HCT116 (cell line): ENCODE measurements around the gene CCDC90B. TPM values are rescaled to one million over a fixed set of nuclear protein-coding genes. Genes with fewer than 3 reads are reported as not detected.

ENCODE experiments used
- ATAC-seq: fragments of 200-7000 bp; cut with Tn5 transposase; 2 replicates; pipeline ENCODE4 v1.9.1; 2020; ENCODE audit warnings: mild to moderate bottlenecking, moderate library complexity
- Bru-seq: library from RNA; stranded (reverse); fragments of 400-500 nt; gene quantifications from one replicate; lab custom pipeline; 2021; lab: Mats Ljungman, UMichigan
- BruChase-seq, 2 experiments: library from RNA; stranded (reverse); fragments of 400-500 nt; gene quantifications; one replicate each; lab custom pipeline; 2021; lab: Mats Ljungman, UMichigan
- BruUV-seq: library from RNA; stranded (reverse); fragments of 400-500 nt; replicated peaks from 2 replicates; lab custom pipeline; 2021; lab: Mats Ljungman, UMichigan
- CTCF ChIA-PET: fragments of 300-600 bp; sonication (Branson Sonifier 250); formaldehyde crosslinking; loops from one replicate; lab custom pipeline; 2021; ENCODE audit warnings: antibody characterized with exemption; lab: Charles Lee
- POLR2A ChIA-PET: fragments of 300-600, 350-600 bp; sonication (Branson Sonifier 250); formaldehyde crosslinking; loops from one replicate; lab custom pipeline; 2021; ENCODE audit warnings: antibody characterized with exemption; lab: Charles Lee
- RAD21 ChIA-PET, 2 experiments: fragments of 300-600 bp; sonication (Branson Sonifier 250); formaldehyde crosslinking; loops; one replicate each; lab custom pipeline; 2023; ENCODE audit warnings: low total read pairs in 2 of 2; ENCODE audit not compliant: uncharacterized antibody in 2 of 2, unreplicated experiment in 2 of 2, low non-redundant PET in 1 of 2; lab: Charles Lee
- DNase-seq: peaks from one replicate; pipeline ENCODE4 v3.0.0-alpha.2; 2010; ENCODE audit warnings: low read depth, low spot score
- H2AFZ ChIP-seq: fragments of 200-600 bp; shearing (Covaris generic), sonication (generic); 2 replicates; pipeline ENCODE4 v1.6.1; 2017; ENCODE audit warnings: low read depth, mixed run types, mixed read lengths, antibody characterized with exemption, low read length; ENCODE audit not compliant: poor library complexity, severe bottlenecking
- H3K27ac ChIP-seq: 2 replicates; pipeline ENCODE4 v1.5.1; 2012; ENCODE audit warnings: low read depth, low read length
- H3K27me3 ChIP-seq: fragments of 200-600 bp; sonication (generic); 2 replicates; pipeline ENCODE4 v1.6.1; 2016; ENCODE audit warnings: mixed run types, low read length, mixed read lengths; ENCODE audit not compliant: insufficient read depth
- H3K36me3 ChIP-seq, 2 experiments: fragments of 200-500 bp in 1 of 2; fragments of 200-600 bp in 1 of 2; sonication (Bioruptor generic) in 1 of 2; sonication (generic) in 1 of 2; 2 replicates each; pipeline versions ENCODE4 v1.5.1 to v1.6.1; 2014 to 2016; ENCODE audit warnings: low read length in 2 of 2, inconsistent platforms in 1 of 2, mixed read lengths in 1 of 2, mixed run types in 1 of 2; ENCODE audit not compliant: insufficient read depth in 2 of 2, control insufficient read depth in 1 of 2
- H3K4me1 ChIP-seq, 2 experiments: fragments of 200-600 bp in 1 of 2; sonication (generic) in 1 of 2; 2 replicates each; pipeline versions ENCODE4 v1.5.1 to v1.6.1; 2012 to 2017; ENCODE audit warnings: low read length in 2 of 2, inconsistent platforms in 1 of 2, mild to moderate bottlenecking in 1 of 2, mixed read lengths in 1 of 2, mixed run types in 1 of 2, moderate library complexity in 1 of 2; ENCODE audit not compliant: insufficient read depth in 2 of 2, control insufficient read depth in 1 of 2
- H3K4me2 ChIP-seq: fragments of 200-600 bp; sonication (generic); 2 replicates; pipeline ENCODE4 v1.6.1; 2017; ENCODE audit warnings: mixed run types, low read length, mixed read lengths
- H3K4me3 ChIP-seq, 2 experiments: fragments of 200-600 bp in 1 of 2; sonication (generic) in 1 of 2; replicated peaks in 1 of 2; 2 replicates each; pipeline ENCODE4 v1.5.1; 2011 to 2016; ENCODE audit warnings: low read length in 2 of 2, control low read depth in 1 of 2, low read depth in 1 of 2, mild to moderate bottlenecking in 1 of 2, mixed read lengths in 1 of 2, mixed run types in 1 of 2
- H3K79me2 ChIP-seq: fragments of 200-600 bp; sonication (generic); 2 replicates; pipeline ENCODE4 v1.6.1; 2017; ENCODE audit warnings: mild to moderate bottlenecking, mixed run types, low read length, moderate library complexity, mixed read lengths; ENCODE audit not compliant: insufficient read depth
- H3K9ac ChIP-seq: fragments of 200-600 bp; sonication (generic); 2 replicates; pipeline ENCODE4 v1.6.1; 2016; ENCODE audit warnings: low read length, mixed read lengths
- H3K9me2 ChIP-seq: fragments of 200-600 bp; sonication (generic), shearing (Covaris generic); 2 replicates; pipeline ENCODE4 v1.6.1; 2017; ENCODE audit warnings: mixed run types, mild to moderate bottlenecking, moderate library complexity; ENCODE audit not compliant: insufficient read depth
- H3K9me3 ChIP-seq, 2 experiments: fragments of 200-500 bp in 1 of 2; fragments of 200-600 bp in 1 of 2; sonication (Bioruptor generic) in 1 of 2; sonication (generic) in 1 of 2; 2 replicates each; pipeline ENCODE4 v1.6.1; 2014 to 2017; ENCODE audit warnings: low read length in 2 of 2, mixed read lengths in 2 of 2, inconsistent platforms in 1 of 2, low read depth in 1 of 2, mild to moderate bottlenecking in 1 of 2, mixed run types in 1 of 2, moderate library complexity in 1 of 2; ENCODE audit not compliant: control insufficient read depth in 1 of 2, insufficient read depth in 1 of 2
- H4K20me1 ChIP-seq: fragments of 200-600 bp; sonication (generic), shearing (Covaris generic); 2 replicates; pipeline ENCODE4 v1.6.1; 2017; ENCODE audit warnings: mixed run types, mild to moderate bottlenecking, moderate library complexity; ENCODE audit not compliant: insufficient read depth
- CBX3 ChIP-seq: IDR thresholded peaks from 2 replicates; pipeline ENCODE4 v1.6.1; 2012; ENCODE audit warnings: low read depth
- CEBPB ChIP-seq: IDR thresholded peaks from 2 replicates; pipeline ENCODE4 v1.6.1; 2012; ENCODE audit warnings: low read depth
- EGR1 ChIP-seq: IDR thresholded peaks from 2 replicates; pipeline ENCODE4 v1.6.1; 2012; ENCODE audit warnings: low read depth
- ELF1 ChIP-seq: IDR thresholded peaks from 2 replicates; pipeline ENCODE4 v1.6.1; 2012; ENCODE audit warnings: low read depth, borderline replicate concordance
- EZH2 ChIP-seq: fragments of 200-600 bp; sonication (generic); IDR thresholded peaks from 2 replicates; pipeline ENCODE4 v1.6.1; 2017; ENCODE audit warnings: antibody characterized with exemption, mixed run types
- EZH2phosphoT487 ChIP-seq: fragments of 200-600 bp; IDR thresholded peaks from 2 replicates; pipeline ENCODE4 v1.6.1; 2018; ENCODE audit warnings: antibody characterized with exemption, borderline replicate concordance
- FOSL1 ChIP-seq: IDR thresholded peaks from 2 replicates; pipeline ENCODE4 v1.6.1; 2012; ENCODE audit warnings: low read depth
- JUND ChIP-seq: IDR thresholded peaks from 2 replicates; pipeline ENCODE4 v1.6.1; 2012
- MAX ChIP-seq: IDR thresholded peaks from 2 replicates; pipeline ENCODE4 v1.6.1; 2012
- POLR2A ChIP-seq: IDR thresholded peaks from 2 replicates; pipeline ENCODE4 v1.7.0; 2011; ENCODE audit warnings: borderline replicate concordance; ENCODE audit not compliant: insufficient read depth, insufficient read length; ENCODE audit errors: extremely low read depth
- POLR2AphosphoS5 ChIP-seq: IDR thresholded peaks from 2 replicates; pipeline ENCODE4 v1.6.1; 2011; ENCODE audit warnings: mild to moderate bottlenecking, low read depth, low read length, moderate library complexity
- RAD21 ChIP-seq: IDR thresholded peaks from 2 replicates; pipeline ENCODE4 v1.6.1; 2012; ENCODE audit warnings: low read depth, mild to moderate bottlenecking
- SIN3A ChIP-seq: IDR thresholded peaks from 2 replicates; pipeline ENCODE4 v1.6.1; 2012; ENCODE audit warnings: low read depth
- SP1 ChIP-seq: IDR thresholded peaks from 2 replicates; pipeline ENCODE4 v1.6.1; 2012; ENCODE audit warnings: low read depth
- SRF ChIP-seq: IDR thresholded peaks from 2 replicates; pipeline ENCODE4 v1.6.1; 2012; ENCODE audit warnings: low read depth
- TCF7L2 ChIP-seq: IDR thresholded peaks from 2 replicates; pipeline ENCODE4 v1.7.0; 2011; ENCODE audit warnings: borderline replicate concordance, inconsistent platforms; ENCODE audit not compliant: insufficient read depth, insufficient read length; ENCODE audit errors: extremely low read depth
- YY1 ChIP-seq: IDR thresholded peaks from 2 replicates; pipeline ENCODE4 v1.6.1; 2011; ENCODE audit warnings: low read length, low read depth, moderate library complexity, mild to moderate bottlenecking; ENCODE audit not compliant: insufficient replicate concordance; ENCODE audit errors: extremely low read depth
- ZNF274 ChIP-seq: fragments of 200-500 bp; sonication (Bioruptor generic); IDR thresholded peaks from 2 replicates; pipeline ENCODE4 v1.6.1; 2014; ENCODE audit warnings: mild to moderate bottlenecking, low read depth, low read length, inconsistent platforms
- intact Hi-C: fragments of 100-400 bp; cut with micrococcal nuclease; formaldehyde crosslinking; loops from 2 replicates; pipeline ENCODE4 v1.10.0; 2022
- long read RNA-seq: library from polyadenylated mRNA; unstranded; transcript quantifications from one replicate; pipeline ENCODE4 v2.0.0, GENCODE V29; 2021; ENCODE audit not compliant: unreplicated experiment
- polyA plus RNA-seq: library from polyadenylated mRNA; unstranded; fragments of >200 nt; gene quantifications from 2 replicates; pipeline ENCODE4 v1.2.1, GENCODE V29; 2012; ENCODE audit warnings: missing spikeins
- total RNA-seq: library from RNA; stranded (reverse); gene quantifications from one replicate; pipeline ENCODE4 v1.2.1, GENCODE V29; 2021; ENCODE audit not compliant: unreplicated experiment
- TF ChIP-seq, protein P1 (sequence below): IDR thresholded peaks from 2 replicates; pipeline ENCODE4 v1.6.1; 2012; ENCODE audit warnings: low read depth
- TF ChIP-seq, protein P2 (sequence below): IDR thresholded peaks from 2 replicates; pipeline ENCODE4 v1.6.1; 2012

The CCDC90B gene, protein sequence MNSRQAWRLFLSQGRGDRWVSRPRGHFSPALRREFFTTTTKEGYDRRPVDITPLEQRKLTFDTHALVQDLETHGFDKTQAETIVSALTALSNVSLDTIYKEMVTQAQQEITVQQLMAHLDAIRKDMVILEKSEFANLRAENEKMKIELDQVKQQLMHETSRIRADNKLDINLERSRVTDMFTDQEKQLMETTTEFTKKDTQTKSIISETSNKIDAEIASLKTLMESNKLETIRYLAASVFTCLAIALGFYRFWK
- 30.3 TPM for total RNA-seq
- 17.0 and 23.3 TPM in 2 replicates for polyA plus RNA-seq
- percentile 81 among the genes with signal in this experiment for Bru-seq, nascent RNA
- BruChase-seq, experiment 1, labeled RNA remaining after a 6-hour chase: percentile 77 among the genes with signal in this experiment
- BruChase-seq, experiment 2, labeled RNA remaining after a 2-hour chase: percentile 83 among the genes with signal in this experiment
- long read RNA-seq, full-length matches to known transcripts: 38 of 53 reads
- long read RNA-seq, partial matches to known transcripts: 3 of 53 reads
- long read RNA-seq, other reads (novel, unspliced or antisense): 12 of 53 reads

GRCh38 chr11:83285771-83286528 lies at the start of gene CCDC90B:
Gene CCDC90B (minus strand): TSS chr11:83286367. CDS start chr11:83285972, 395 bp downstream.
- ChIA-PET CTCF (interaction anchor here (0.8 to 1.2 kb wide), 2 partner anchors 385 to 542 kb away, joined by 3 to 8 read pairs; partner anchors contain the start of genes DDIAS and PRCP), POLR2A (interaction anchor here (0.8 to 1.2 kb wide), 5 partner anchors 9 to 386 kb away, joined by 3 to 4 read pairs (median 3); partner anchors contain the start of genes DDIAS, PCF11 and PRCP), RAD21 (no interaction called here)
- no TSS peak for BruUV-seq
- peak within 1 kb of the TSS; percentile 76 for H3K9ac ChIP-seq
- intact Hi-C loops: loop anchor here (1.0 to 2.0 kb wide), 3 partner anchors 93 to 379 kb away; partner anchors contain the start of genes ANKRD42 and PCF11
- no peaks in the 10 kb centered on the region for H3K9me3 ChIP-seq
- H4K20me1 ChIP-seq: no peaks in the 10 kb centered on the region
- peak within 1 kb of the TSS; percentile 69 for H3K27ac ChIP-seq
- DNase-seq (peak; percentile 97), ATAC-seq (peak; percentile 92)
- H3K4me3 ChIP-seq: peak within 1 kb of the TSS; percentile 56 to 63
- H3K79me2 ChIP-seq: peaks cover 23% of the 10 kb centered on the region
- H3K4me2 ChIP-seq: peak within 1 kb of the TSS; percentile 80
- H3K27me3 ChIP-seq: no peaks in the 10 kb centered on the region
- H3K9me2 ChIP-seq: no peaks in the 10 kb centered on the region
- peaks cover 0 to 16% of the 10 kb centered on the region in 2 experiments; a peak in 2 of 4 replicates for H3K4me1 ChIP-seq
- peak within 1 kb of the TSS; percentile 70 for H2AFZ ChIP-seq
- no peaks in the 10 kb centered on the region for H3K36me3 ChIP-seq
- TF ChIP-seq, protein P1, sequence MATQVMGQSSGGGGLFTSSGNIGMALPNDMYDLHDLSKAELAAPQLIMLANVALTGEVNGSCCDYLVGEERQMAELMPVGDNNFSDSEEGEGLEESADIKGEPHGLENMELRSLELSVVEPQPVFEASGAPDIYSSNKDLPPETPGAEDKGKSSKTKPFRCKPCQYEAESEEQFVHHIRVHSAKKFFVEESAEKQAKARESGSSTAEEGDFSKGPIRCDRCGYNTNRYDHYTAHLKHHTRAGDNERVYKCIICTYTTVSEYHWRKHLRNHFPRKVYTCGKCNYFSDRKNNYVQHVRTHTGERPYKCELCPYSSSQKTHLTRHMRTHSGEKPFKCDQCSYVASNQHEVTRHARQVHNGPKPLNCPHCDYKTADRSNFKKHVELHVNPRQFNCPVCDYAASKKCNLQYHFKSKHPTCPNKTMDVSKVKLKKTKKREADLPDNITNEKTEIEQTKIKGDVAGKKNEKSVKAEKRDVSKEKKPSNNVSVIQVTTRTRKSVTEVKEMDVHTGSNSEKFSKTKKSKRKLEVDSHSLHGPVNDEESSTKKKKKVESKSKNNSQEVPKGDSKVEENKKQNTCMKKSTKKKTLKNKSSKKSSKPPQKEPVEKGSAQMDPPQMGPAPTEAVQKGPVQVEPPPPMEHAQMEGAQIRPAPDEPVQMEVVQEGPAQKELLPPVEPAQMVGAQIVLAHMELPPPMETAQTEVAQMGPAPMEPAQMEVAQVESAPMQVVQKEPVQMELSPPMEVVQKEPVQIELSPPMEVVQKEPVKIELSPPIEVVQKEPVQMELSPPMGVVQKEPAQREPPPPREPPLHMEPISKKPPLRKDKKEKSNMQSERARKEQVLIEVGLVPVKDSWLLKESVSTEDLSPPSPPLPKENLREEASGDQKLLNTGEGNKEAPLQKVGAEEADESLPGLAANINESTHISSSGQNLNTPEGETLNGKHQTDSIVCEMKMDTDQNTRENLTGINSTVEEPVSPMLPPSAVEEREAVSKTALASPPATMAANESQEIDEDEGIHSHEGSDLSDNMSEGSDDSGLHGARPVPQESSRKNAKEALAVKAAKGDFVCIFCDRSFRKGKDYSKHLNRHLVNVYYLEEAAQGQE: no peak
- TF ChIP-seq FOSL1 (no peak), MAX (peak; percentile 87), SRF (no peak; the same call in 1 of the 2 replicates), POLR2A (peak; percentile 91), CEBPB (peak; percentile 78), YY1 (peak; percentile 96), JUND (no peak), EZH2 (no peak), ELF1 (peak; percentile 86), CBX3 (peak; percentile 44; the same call in 1 of the 2 replicates), EZH2phosphoT487 (no peak), SP1 (peak; percentile 47; the same call in 1 of the 2 replicates), SIN3A (peak; percentile 60), TCF7L2 (peak; percentile 28), EGR1 (peak; percentile 67), POLR2AphosphoS5 (peak; percentile 94), RAD21 (no peak), ZNF274 (no peak)
- TF ChIP-seq, protein P2, sequence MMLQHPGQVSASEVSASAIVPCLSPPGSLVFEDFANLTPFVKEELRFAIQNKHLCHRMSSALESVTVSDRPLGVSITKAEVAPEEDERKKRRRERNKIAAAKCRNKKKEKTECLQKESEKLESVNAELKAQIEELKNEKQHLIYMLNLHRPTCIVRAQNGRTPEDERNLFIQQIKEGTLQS: no peak
